Endothelial cell of umbilical vein (primary cell): ENCODE data around the gene GGNBP2. TPM values are rescaled to one million over a fixed set of nuclear protein-coding genes. Genes with fewer than 3 reads are reported as not detected.

Experiments used
- BruUV-seq: library from RNA; stranded (reverse); fragments of 400-500 nt; replicated peaks from 2 replicates; lab custom pipeline; 2021; lab: Mats Ljungman, UMichigan
- CTCF ChIA-PET: fragments of 300-600, 350-600 bp; sonication (Branson Sonifier 250); formaldehyde crosslinking; loops from one replicate; lab custom pipeline; 2021; ENCODE audit warnings: antibody characterized with exemption, inconsistent platforms; lab: Charles Lee
- POLR2A ChIA-PET: fragments of 300-600, 350-600 bp; sonication (Branson Sonifier 250); formaldehyde crosslinking; loops from one replicate; lab custom pipeline; 2021; ENCODE audit warnings: antibody characterized with exemption, inconsistent platforms; lab: Charles Lee
- DNase-seq: peaks from one replicate; pipeline ENCODE4 v3.0.0-alpha.2; 2011; ENCODE audit warnings: low read depth, low spot score
- FAIRE-seq: peaks from 2 replicates; lab custom pipeline; 2011; peaks lifted over from hg19 to GRCh38; lab: Jason Lieb, UNC
- H2AFZ ChIP-seq: 2 replicates; pipeline ENCODE4 v1.6.0; 2012; ENCODE audit warnings: low read depth, low read length, control low read depth, inconsistent platforms
- H3K27ac ChIP-seq: 2 replicates; pipeline ENCODE4 v1.5.1; 2011; ENCODE audit warnings: low read depth, mild to moderate bottlenecking, control low read depth, low read length, moderate library complexity; ENCODE audit not compliant: insufficient read depth
- H3K27me3 ChIP-seq, 2 experiments: 2 replicates each; pipeline versions ENCODE4 v1.6.0 to v1.6.1; 2011; ENCODE audit warnings: low read length in 2 of 2, mixed read lengths in 1 of 2; ENCODE audit not compliant: control insufficient read depth in 2 of 2, insufficient read depth in 2 of 2
- H3K36me3 ChIP-seq, 2 experiments: 2 replicates in 1 of 2; 3 replicates in 1 of 2; pipeline ENCODE4 v1.5.1; 2011; ENCODE audit warnings: low read length in 2 of 2, mild to moderate bottlenecking in 1 of 2, moderate library complexity in 1 of 2; ENCODE audit not compliant: control insufficient read depth in 2 of 2, insufficient read depth in 2 of 2; ENCODE audit errors: extremely low read depth in 1 of 2
- H3K4me1 ChIP-seq: 3 replicates; pipeline ENCODE4 v1.5.1; 2011; ENCODE audit warnings: mild to moderate bottlenecking, low read length; ENCODE audit not compliant: control insufficient read depth, insufficient read depth; ENCODE audit errors: extremely low read depth
- H3K4me2 ChIP-seq: 2 replicates; pipeline ENCODE4 v1.6.1; 2011; ENCODE audit warnings: low read length, control low read depth, mixed read lengths; ENCODE audit not compliant: insufficient read depth
- H3K4me3 ChIP-seq, 3 experiments: fragments of 200-600 bp in 1 of 3; sonication (generic), shearing (Covaris generic) in 1 of 3; replicated peaks in 1 of 3; 2 replicates each; pipeline ENCODE4 v1.5.1; 2011 to 2016; ENCODE audit warnings: control low read depth in 3 of 3, low read length in 3 of 3, mild to moderate bottlenecking in 2 of 3, inconsistent platforms in 1 of 3, low read depth in 1 of 3, moderate library complexity in 1 of 3; ENCODE audit not compliant: insufficient read depth in 1 of 3
- H3K79me2 ChIP-seq: 2 replicates; pipeline ENCODE4 v1.6.0; 2012; ENCODE audit warnings: low read length, inconsistent platforms; ENCODE audit not compliant: control insufficient read depth, insufficient read depth
- H3K9ac ChIP-seq: replicated peaks from 2 replicates; pipeline ENCODE3; 2011; ENCODE audit warnings: low read length, control low read depth; ENCODE audit not compliant: insufficient read depth; ENCODE audit errors: extremely low read depth
- H3K9me1 ChIP-seq: replicated peaks from 3 replicates; pipeline ENCODE4 v1.6.0; 2011; ENCODE audit warnings: mild to moderate bottlenecking, low read length; ENCODE audit not compliant: control insufficient read depth, insufficient read depth; ENCODE audit errors: extremely low read depth
- H3K9me3 ChIP-seq: replicated peaks from 2 replicates; pipeline ENCODE4 v1.5.1; 2012; ENCODE audit warnings: low read length, inconsistent platforms; ENCODE audit not compliant: control insufficient read depth, insufficient read depth
- H4K20me1 ChIP-seq: replicated peaks from 2 replicates; pipeline ENCODE3; 2011; ENCODE audit warnings: mild to moderate bottlenecking, low read length; ENCODE audit not compliant: control insufficient read depth, insufficient read depth; ENCODE audit errors: extremely low read depth
- CTCF ChIP-seq, 2 donors: IDR thresholded peaks; 1 replicate in 1 of 2; 2 replicates in 1 of 2; pipeline ENCODE4 v1.5.1; 2011; ENCODE audit warnings: low read length in 2 of 2, mild to moderate bottlenecking in 2 of 2, moderate library complexity in 2 of 2, control low read depth in 1 of 2, inconsistent platforms in 1 of 2, low read depth in 1 of 2; ENCODE audit not compliant: insufficient read depth in 1 of 2; ENCODE audit errors: extremely low read depth in 1 of 2
- EZH2 ChIP-seq: IDR thresholded peaks from 2 replicates; pipeline ENCODE4 v1.6.1; 2012; ENCODE audit warnings: borderline replicate concordance, low read depth, mild to moderate bottlenecking, moderate library complexity, low read length, inconsistent platforms; ENCODE audit not compliant: severe bottlenecking
- FOS ChIP-seq: IDR thresholded peaks from 2 replicates; pipeline ENCODE4 v1.6.1; 2011; ENCODE audit warnings: mild to moderate bottlenecking, low read length, moderate library complexity, borderline replicate concordance; ENCODE audit not compliant: insufficient read depth
- GATA2 ChIP-seq: IDR thresholded peaks from 2 replicates; pipeline ENCODE4 v1.7.0; 2011; ENCODE audit warnings: low read depth, mild to moderate bottlenecking, moderate library complexity, mixed read lengths, low read length; ENCODE audit not compliant: insufficient read length, insufficient read depth
- JUN ChIP-seq: IDR thresholded peaks from 2 replicates; pipeline ENCODE4 v1.6.1; 2011; ENCODE audit warnings: borderline replicate concordance, low read depth; ENCODE audit not compliant: insufficient read length, insufficient read depth
- POLR2A ChIP-seq: IDR thresholded peaks from 2 replicates; pipeline ENCODE4 v1.6.1; 2012; ENCODE audit warnings: low read depth, mild to moderate bottlenecking, control low read depth, low read length
- POLR2AphosphoS5 ChIP-seq: IDR thresholded peaks from 2 replicates; pipeline ENCODE4 v1.6.1; 2012; ENCODE audit warnings: low read depth, mild to moderate bottlenecking, control low read depth, low read length, moderate library complexity; ENCODE audit not compliant: insufficient read depth
- dilution Hi-C: fragments of 300-500 bp; cut with MboI; formaldehyde crosslinking; loops from one replicate; pipeline ENCODE4 v1.15.0; 2019; ENCODE audit warnings: low sequenced_read_pairs; ENCODE audit not compliant: extremely low pct_ligation_motif_present
- intact Hi-C: fragments of 100-400 bp; cut with micrococcal nuclease; formaldehyde crosslinking; loops from one replicate; pipeline ENCODE4 v1.10.0; 2022
- polyA plus RNA-seq, 4 experiments: library from polyadenylated mRNA; depleted of rRNA in 3 of 4; stranded (reverse) in 3 of 4; unstranded in 1 of 4; fragments of >200 nt; gene quantifications; 2 replicates each; pipeline versions ENCODE4 v1.2.1 to v1.2.3, GENCODE V29; 2011 to 2012; ENCODE audit warnings: missing spikeins in 1 of 4
- total RNA-seq: library from RNA; stranded (reverse); gene quantifications from 2 replicates; pipeline ENCODE4 v1.2.3, GENCODE V29; 2021

GGNBP2 gene
- total and polyA plus RNA-seq, 2 donors (not counting 3 experiments of a cell fraction or from before 2014, with no cell fraction given): 52.6 to 77.6 TPM

DNA sequence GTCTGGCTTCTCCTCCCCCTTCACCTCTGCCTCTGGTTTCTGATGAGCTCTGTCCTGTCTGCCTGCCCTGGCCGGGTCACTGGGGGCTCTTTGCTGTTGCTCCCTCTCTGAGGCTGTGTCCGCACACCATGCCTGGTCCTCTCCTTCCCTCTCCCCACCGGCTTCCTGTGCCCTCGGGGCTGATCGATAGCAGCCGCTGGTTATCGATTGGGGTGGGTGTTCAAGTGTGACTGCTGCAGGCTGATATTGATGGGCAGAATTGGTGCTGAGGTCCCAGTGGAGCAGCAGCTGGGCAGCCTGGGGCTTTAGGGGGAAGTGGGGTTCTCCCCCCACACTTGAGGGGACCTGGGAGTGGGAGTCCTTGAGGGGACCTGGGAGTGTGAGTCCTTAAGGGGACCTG is 73.1 kb downstream of the GGNBP2 start:
- FAIRE-seq (no peak), DNase-seq (no peak)
- Histone ChIP-seq H3K79me2 (no peaks in the 10 kb centered on the region), H3K9me1 (no peaks in the 10 kb centered on the region), H2AFZ (no peak overlapping the region), H3K27me3 (peaks cover 0 to 3% of the 10 kb centered on the region in 2 experiments), H3K9ac (no peak overlapping the region), H3K4me3 (no peak overlapping the region), H3K4me2 (no peak overlapping the region), H3K27ac (no peak overlapping the region), H4K20me1 (no peaks in the 10 kb centered on the region), H3K4me1 (no peaks in the 10 kb centered on the region), H3K36me3 (no peaks in the 10 kb centered on the region), H3K9me3 (no peaks in the 10 kb centered on the region)
- TF ChIP-seq POLR2AphosphoS5: no peak
- no peak for TF ChIP-seq POLR2A
- TF ChIP-seq EZH2: no peak
- TF ChIP-seq GATA2: no peak
- POLR2A ChIA-PET: no interaction called here
- no TSS peak for BruUV-seq
- intact Hi-C loops (no loop called here), dilution Hi-C loops (no loop called here)
- CTCF ChIA-PET: interaction anchor here (0.9 to 3.2 kb wide), 2 partner anchors 8 to 622 kb away, joined by 3 to 17 read pairs; no protein-coding TSS in a partner anchor

GRCh38 chr17:36623281-36623680 is 78.6 kb downstream of the GGNBP2 start:
- no peaks in the 10 kb centered on the region for H3K27me3 ChIP-seq
- BruUV-seq: no TSS peak
- CTCF ChIA-PET: interaction anchor here (0.9 to 1.9 kb wide), 3 partner anchors 21 to 750 kb away, joined by 3 to 8 read pairs (median 3); no protein-coding TSS in a partner anchor

More at GRCh38 chr17:36623281-36623680, 78.6 kb downstream of the GGNBP2 start:
- dilution Hi-C loops: no loop called here
- H3K79me2 ChIP-seq: no peaks in the 10 kb centered on the region
- no peak overlapping the region for H3K9ac ChIP-seq
- H4K20me1 ChIP-seq: no peaks in the 10 kb centered on the region
- H3K27ac ChIP-seq: no peak overlapping the region
- H2AFZ ChIP-seq: no peak overlapping the region
- no peak for DNase-seq
- FAIRE-seq: no peak
- H3K4me1 ChIP-seq: no peaks in the 10 kb centered on the region
- POLR2A ChIA-PET: no interaction called here
- H3K4me2 ChIP-seq: no peak overlapping the region
- no peaks in the 10 kb centered on the region for H3K9me3 ChIP-seq
- H3K36me3 ChIP-seq: no peaks in the 10 kb centered on the region
- intact Hi-C loops: no loop called here
- H3K9me1 ChIP-seq: no peaks in the 10 kb centered on the region
- TF ChIP-seq JUN: no peak
- no peak for TF ChIP-seq FOS
- no peak for TF ChIP-seq CTCF (IDR thresholded peaks at IDR 0.05; ENCODE audit: extremely low read depth in 1 of 2, insufficient read depth in 1 of 2, low read depth in 1 of 2, low read length in 2 of 2)
- no peak for TF ChIP-seq EZH2
- TF ChIP-seq GATA2: no peak
- H3K4me3 ChIP-seq: no peak overlapping the region
